ENCODE data around the gene ANTXR2.

- TF ChIP-seq EZH2 (IDR thresholded peaks at IDR 0.05; ENCODE audit: low read length, missing control alignments) (no peak), CTCF (conservative IDR thresholded peaks at IDR 0.05 in 1 of 2, IDR thresholded peaks at IDR 0.05 in 1 of 2; ENCODE audit: low read depth in 1 of 2, low read length in 2 of 2) (no peak)
Observed at GRCh38 chr4:80103629-80104028, 30.6 kb upstream of the ANTXR2 start.

All from fibroblast of lung (primary cell).